ENCODE data around the gene RHOT2. TPM values are rescaled to one million over a fixed set of nuclear protein-coding genes. Genes with fewer than 3 reads are reported as not detected.

The RHOT2 gene
- total and polyA plus RNA-seq, 9 of the 15 experiments (the other 6 are each of a cell fraction or from before 2014, with no cell fraction given) = 5.0 to 373 (median 112) TPM

GRCh38 chr16:667780-668518 is at the start of gene RHOT2 (continued):
- peak; percentile 77 for TF ChIP-seq HNRNPL (IDR thresholded peaks at IDR 0.05; ENCODE audit: low read depth, low read length)
- no peak for TF ChIP-seq CLOCK (CRISPR knock-in tag; IDR thresholded peaks at IDR 0.05; ENCODE audit: borderline replicate concordance)
- TF ChIP-seq ZBTB9 (CRISPR knock-in tag; IDR thresholded peaks at IDR 0.05) = peak; percentile 69; the same call in 1 of the 2 replicates
- TF ChIP-seq ZNF23 (CRISPR knock-in tag; IDR thresholded peaks at IDR 0.05) = no peak
- peak; percentile 83 for TF ChIP-seq ZKSCAN1 (IDR thresholded peaks at IDR 0.05; ENCODE audit: low read depth, low read length)
- TF ChIP-seq CTCFL (IDR thresholded peaks at IDR 0.05; ENCODE audit: borderline replicate concordance, insufficient read depth, low read depth, low read length, poor library complexity, severe bottlenecking) = peak; percentile 99
- no peak for TF ChIP-seq ATF6 (CRISPR knock-in tag; IDR thresholded peaks at IDR 0.05)
- TF ChIP-seq PKNOX1 (IDR thresholded peaks at IDR 0.05) = no peak
- TF ChIP-seq NEUROD1 (IDR thresholded peaks at IDR 0.05; ENCODE audit: borderline replicate concordance, low read depth, low read length, partially characterized antibody) = peak; percentile 74
- no peak for TF ChIP-seq USF1 (CRISPR knock-in tag; IDR thresholded peaks at IDR 0.05)
- no peak for TF ChIP-seq ZNF79 (CRISPR knock-in tag; IDR thresholded peaks at IDR 0.05; ENCODE audit: low read depth)
- TF ChIP-seq RHOXF2B (CRISPR knock-in tag; conservative IDR thresholded peaks at IDR 0.05) = no peak
- 0 out of 3 replicates have a peak, but pooled peaks of 1 of the 2 experiments have one; percentile 32 for TF ChIP-seq CBX3 (IDR thresholded peaks at IDR 0.05; ENCODE audit: borderline replicate concordance in 1 of 2, low read length in 2 of 2)
- peak; percentile 85 for TF ChIP-seq SMAD4 (CRISPR knock-in tag; conservative IDR thresholded peaks at IDR 0.05)
- no peak for TF ChIP-seq KAT8 (IDR thresholded peaks at IDR 0.05; ENCODE audit: low read depth)
- TF ChIP-seq RUNX1 (IDR thresholded peaks at IDR 0.05; ENCODE audit: low read depth) = no peak

All from K562 (cell line).